GM19328 (cell line): ENCODE results near the gene VWA1.

Experiments used
- ATAC-seq: cut with Tn5 transposase; IDR thresholded peaks from one replicate; pipeline ENCODE4 v1.9.1; 2021; ENCODE audit warnings: mild to moderate bottlenecking, moderate library complexity; ENCODE audit not compliant: unreplicated experiment

The VWA1 gene, protein sequence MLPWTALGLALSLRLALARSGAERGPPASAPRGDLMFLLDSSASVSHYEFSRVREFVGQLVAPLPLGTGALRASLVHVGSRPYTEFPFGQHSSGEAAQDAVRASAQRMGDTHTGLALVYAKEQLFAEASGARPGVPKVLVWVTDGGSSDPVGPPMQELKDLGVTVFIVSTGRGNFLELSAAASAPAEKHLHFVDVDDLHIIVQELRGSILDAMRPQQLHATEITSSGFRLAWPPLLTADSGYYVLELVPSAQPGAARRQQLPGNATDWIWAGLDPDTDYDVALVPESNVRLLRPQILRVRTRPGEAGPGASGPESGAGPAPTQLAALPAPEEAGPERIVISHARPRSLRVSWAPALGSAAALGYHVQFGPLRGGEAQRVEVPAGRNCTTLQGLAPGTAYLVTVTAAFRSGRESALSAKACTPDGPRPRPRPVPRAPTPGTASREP

DNA sequence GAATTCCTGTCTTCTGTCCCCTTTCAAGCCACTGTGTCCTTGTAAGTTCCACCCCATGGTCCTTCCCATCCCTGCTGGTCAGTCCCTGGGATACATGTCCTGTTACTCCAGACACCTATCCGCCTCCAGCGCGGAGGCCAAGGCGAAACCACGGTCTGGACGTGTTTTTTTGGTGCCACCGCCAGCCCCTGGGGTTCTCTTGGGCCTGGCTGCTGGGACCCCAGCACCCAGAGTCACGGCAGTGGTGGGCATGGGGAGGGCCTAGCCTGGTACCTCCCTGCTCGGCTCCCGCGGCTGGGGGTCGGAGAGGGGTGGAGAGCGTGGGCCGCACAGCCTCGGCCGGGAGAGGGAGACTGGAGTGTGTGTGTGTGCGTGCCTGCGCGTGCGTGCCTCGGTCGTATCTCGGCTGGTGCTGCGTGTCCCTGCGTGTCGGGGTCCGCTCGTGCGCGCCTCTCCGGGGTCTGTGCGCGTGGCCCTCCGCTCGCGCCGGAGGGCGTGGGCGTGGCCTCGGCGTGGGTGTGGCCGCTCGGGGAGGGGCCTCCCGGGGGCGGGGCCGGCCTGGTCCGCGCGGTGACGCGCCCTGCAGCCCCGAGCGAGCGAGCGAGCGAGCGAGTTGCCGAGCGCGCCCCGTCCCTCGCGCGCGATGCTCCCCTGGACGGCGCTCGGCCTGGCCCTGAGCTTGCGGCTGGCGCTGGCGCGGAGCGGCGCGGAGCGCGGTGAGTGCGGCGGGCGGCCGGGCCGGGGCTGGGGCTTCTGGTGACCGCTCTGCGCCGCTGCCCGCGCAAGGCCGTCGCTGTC lies at the start of gene VWA1:
VWA1 (plus strand) TSS at position 585 of the 798 bp plus-strand sequence; CDS start at position 644, 59 bp downstream.
- no peak for ATAC-seq

GRCh38 chr1:1385931-1386330 lies 49.6 kb upstream of the VWA1 start:
- no peak for ATAC-seq

DNA sequence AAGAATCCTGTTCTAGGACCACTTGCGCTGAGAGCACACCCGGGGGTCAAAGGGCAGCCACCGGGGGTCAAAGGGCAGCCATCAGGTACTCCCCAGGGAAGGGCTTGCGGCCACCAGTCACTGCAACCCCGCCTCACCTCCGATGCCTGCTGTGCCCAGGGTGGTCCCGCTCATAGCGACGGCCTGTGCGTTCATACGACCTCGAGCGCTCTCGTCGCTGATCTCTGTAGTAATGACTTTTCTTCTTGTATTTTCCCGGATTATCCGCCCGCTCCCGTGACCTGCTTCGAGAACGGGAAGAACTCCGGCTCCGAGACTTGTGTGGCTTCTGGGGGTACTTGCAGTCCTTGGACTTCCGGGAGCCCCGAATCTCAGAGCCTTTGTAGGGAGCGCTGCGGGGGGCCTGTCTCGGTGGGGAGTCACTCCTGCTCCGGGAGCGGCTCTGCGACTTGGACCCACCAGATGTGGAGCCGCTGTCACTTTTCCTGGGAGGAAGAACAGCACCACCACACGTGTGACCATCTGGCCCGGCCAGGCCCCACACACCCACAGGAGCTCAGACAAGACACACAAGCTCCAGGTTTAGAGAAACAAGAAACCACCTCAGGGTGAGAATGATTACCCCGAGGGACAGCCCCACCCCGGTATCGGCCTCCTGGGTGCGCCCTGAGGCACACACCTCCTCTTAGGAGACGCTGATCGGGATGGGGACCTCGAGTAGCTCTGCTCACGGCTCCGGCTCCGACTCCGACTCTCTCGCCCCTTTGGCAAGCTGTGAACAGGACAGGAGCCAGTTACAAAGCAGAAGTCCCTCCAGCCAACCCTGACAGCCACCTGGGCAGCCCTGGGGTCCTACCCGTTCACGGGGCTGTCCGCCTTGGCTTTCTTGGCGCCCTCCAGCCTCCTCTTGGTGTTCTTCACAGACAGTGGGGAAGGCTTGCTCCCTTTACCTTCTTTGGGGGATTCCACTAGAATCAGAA lies 48.1 kb upstream of the VWA1 start:
- ATAC-seq: no peak

DNA sequence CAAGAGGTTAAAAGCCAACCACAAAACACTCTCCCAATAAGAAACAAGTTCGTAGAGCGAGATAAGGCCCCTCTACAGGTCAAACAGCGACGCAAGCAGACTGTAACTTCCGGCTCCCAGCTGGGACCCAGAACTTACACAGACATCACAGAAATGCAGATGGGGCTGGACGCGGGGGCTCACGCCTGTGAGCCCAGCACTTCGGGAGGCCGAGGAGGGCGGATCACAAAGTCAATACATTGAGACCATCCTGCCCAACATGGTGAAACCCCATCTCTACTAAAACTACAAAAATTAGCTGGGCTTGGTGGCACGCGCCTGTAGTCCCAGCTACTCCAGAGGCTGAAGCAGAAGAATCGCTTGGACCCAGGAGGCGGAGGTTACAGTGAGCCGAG lies 47.4 kb upstream of the VWA1 start:
- no peak for ATAC-seq

DNA sequence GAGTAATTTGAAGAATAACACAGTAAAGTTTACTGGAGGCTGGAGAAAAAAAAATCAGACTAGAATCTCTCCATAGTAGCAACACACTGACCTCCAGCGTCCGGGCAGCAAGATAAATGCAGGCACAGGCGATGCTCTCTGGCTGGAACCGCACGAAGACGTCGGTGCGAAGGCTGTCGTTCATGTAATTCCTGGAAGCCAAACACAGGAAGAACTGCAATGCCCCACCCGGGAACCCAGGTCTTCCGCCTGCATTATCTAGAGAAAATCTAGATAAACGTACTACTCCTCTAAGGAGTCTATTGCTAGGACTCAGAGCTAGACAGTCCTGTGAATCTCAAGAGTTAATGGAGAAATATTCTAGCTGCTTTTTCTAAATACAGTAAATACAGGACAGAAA lies 44.8 kb upstream of the VWA1 start:
- no peak for ATAC-seq

GRCh38 chr1:1391225-1391624 lies 44.3 kb upstream of the VWA1 start:
- no peak for ATAC-seq

DNA sequence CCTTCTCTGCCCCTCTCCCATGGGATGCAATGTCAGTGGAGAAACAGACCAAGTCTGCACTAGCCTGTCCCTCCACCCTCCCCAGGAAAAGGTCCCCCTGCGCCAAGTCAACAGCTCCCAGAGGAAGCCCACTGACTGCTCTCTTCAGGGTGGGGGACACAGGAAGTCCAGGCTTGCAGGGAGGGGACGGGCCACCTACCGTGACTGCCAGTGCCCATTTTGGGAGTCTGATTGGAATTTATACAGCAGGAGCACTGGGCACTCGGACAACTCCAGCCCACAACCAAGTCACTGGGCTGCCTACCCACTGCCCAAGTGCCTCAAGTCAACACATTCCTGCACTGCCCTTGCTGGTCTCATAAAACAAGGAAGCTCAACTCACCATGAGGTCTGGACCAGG lies 42.5 kb upstream of the VWA1 start:
- ATAC-seq: no peak

- no peak for ATAC-seq
Measured at GRCh38 chr1:1393428-1393827, 42.1 kb upstream of the VWA1 start.

DNA sequence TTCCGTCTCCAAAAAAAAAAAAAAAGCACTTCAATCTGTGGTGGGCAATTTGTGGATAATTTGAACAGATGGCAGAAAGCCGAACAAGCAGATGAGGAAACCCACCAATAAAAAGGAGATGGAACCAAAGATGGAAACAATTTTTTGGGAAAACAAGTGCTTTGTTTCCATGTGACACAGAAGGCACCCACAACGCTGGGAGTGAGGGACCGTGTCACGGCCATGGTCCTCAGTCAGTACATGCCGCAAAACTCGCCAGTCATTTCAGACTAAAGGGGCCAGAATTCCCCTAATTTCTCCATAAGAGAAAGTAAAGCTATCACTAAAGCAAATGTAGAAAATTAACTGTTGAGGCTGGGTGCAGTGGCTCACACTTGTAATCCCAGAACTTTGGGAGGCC lies 41.4 kb upstream of the VWA1 start:
- no peak for ATAC-seq

DNA sequence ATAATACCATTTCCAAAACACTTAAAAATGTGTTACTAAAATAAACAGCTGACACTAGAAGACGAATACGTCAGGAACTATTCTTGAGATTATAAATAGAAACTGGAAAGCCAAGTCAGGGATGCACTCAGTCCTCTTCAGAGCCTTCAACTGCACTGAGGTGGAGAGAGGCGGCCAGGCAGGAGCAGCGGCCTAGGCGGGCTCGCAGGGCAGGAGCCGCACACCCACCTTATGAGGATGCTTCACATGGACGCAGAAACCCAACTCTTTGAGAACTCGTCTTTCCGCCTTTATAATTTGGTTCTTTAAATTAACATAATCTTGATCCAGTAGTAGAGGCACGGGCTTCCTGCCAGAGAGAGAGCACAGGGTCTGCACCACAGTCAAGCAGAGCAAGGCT lies 40.3 kb upstream of the VWA1 start:
- ATAC-seq: no peak

DNA sequence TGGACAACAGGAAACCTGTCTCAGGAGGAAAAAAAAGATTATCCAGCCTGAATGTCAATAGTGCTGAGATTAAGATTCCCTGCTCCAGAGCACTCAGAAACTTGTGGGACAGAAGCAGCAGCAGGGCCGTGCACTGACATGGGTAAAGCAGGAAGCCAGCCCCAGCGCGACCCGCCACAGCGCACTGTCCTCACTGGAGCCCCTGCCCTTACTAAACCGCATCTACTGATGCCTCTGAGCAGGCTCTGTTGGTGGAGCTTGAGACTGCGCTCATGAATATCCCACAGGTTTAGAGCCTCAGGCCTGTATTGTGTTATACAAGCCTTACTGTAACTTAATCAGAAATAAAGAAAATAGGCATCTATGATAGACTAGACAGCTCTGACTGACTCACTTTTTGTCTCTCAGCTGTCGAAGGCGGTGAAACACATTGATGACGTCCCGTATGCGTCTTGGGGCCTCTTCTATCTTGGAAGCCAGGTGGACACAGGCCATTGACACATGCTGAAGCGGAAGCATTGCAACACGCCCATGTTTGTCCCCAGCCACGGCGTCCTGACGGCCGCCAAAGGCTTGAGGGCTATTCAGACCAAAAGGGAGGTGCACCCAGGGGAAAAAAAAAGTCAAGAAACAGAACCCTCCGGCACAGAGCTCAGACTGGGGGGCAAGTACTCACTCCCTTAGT lies 37.5 kb upstream of the VWA1 start:
- no peak for ATAC-seq

GRCh38 chr1:1398677-1399186 lies 36.8 kb upstream of the VWA1 start:
- peak; percentile 14 for ATAC-seq

- peak; percentile 93 for ATAC-seq
Measured at GRCh38 chr1:1399187-1399871, 36.2 kb upstream of the VWA1 start, which contains the start of gene CCNL2. TSS of gene CCNL2 (minus strand) at chr1:1399335. CDS start at chr1:1399306, 29 bp downstream.

GRCh38 chr1:1399872-1400575 lies 35.5 kb upstream of the VWA1 start:
- ATAC-seq: no peak

- ATAC-seq: no peak
Measured at GRCh38 chr1:1400576-1401456, 34.7 kb upstream of the VWA1 start.

GRCh38 chr1:1401457-1402010 lies 34.0 kb upstream of the VWA1 start:
- ATAC-seq: no peak

GRCh38 chr1:1402072-1402900 lies 33.2 kb upstream of the VWA1 start:
- ATAC-seq: no peak
